CD4-positive, alpha-beta T cell treated with Interleukin-2 at 100 ng/mL for 4 hours (primary cell): ENCODE measurements around the gene PARD3.
"Not testable (repeated sequence)": the region's sequence is repeated elsewhere in the genome, so short reads cannot be mapped to it uniquely, and the experiment has no call there.

Experiments
- DNase-seq: peaks from one replicate; pipeline ENCODE4 v3.0.0-alpha.2; 2020; ENCODE audit warnings: low spot score

PARD3 gene

GRCh38 chr10:34766811-34767494 is 48.1 kb downstream of the PARD3 start:
- no peak for DNase-seq

DNA sequence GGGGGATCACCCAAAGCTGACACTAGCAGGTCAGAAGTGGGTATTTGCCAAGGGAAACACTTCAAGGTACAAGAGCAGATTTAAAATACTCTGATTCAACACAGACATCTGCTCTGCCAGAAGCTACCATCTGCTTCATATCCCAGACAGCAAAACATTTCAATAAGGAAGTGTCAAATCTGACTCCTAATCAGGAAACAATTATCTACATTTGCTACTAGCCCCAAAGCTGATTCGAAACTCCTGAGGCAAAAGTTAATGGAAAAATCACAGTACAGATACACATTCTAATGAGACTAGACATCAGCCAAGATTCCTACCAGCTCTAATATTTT is 48.9 kb downstream of the PARD3 start:
- no peak for DNase-seq

- DNase-seq = no peak
Measured at GRCh38 chr10:34764472-34764946, 50.6 kb downstream of the PARD3 start.

DNA sequence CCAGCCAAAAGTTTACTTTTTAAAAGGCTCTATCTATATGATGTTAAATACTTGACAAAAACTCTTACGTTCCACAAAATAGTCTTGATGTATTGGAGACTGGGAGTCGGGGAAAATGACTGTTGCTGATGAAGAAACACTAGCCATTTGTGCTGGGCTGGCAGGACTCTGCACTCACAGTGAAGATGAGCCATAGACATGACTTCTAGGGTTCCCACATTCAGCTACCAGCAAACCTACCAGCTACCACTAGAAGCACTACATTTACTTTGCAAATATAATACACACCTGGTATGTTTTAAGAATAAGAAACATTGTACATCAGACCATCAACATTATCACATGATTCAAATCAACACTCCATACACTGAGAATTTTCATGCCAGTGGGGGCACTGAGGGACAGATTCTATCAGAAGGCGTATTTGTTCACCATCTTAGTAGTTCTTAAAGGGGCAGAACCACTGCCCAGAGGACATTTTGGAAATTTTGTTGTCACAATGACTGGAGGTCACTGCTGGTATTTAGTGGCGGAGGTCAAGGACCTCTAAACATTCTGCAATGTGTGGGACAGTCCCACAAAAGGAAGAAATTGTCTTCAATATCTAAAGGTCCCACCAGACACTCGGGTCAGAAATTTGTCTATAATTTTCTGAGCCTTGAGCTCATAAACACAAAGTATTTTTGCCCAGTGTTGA is 52.3 kb downstream of the PARD3 start:
- DNase-seq = no peak

DNA sequence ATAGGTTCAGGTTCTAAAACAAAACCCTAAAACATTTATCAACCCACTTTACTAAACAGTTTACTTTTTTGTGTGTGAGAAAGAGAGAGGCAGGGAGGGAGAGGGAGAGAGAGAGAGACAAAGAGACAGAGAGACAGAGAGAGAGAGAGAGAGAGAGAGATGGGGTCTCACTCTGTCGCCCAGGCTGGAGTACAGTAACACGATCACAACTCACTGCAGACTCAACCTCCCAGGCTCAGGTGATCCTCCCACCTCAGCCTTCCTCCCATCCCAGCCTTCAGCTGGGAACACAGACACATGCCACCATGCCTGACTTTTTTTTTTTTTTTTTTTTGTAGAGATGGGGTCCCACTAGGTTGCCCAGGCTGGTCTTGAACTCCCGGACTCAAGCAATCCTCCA is 52.9 kb downstream of the PARD3 start:
- DNase-seq = no peak

DNA sequence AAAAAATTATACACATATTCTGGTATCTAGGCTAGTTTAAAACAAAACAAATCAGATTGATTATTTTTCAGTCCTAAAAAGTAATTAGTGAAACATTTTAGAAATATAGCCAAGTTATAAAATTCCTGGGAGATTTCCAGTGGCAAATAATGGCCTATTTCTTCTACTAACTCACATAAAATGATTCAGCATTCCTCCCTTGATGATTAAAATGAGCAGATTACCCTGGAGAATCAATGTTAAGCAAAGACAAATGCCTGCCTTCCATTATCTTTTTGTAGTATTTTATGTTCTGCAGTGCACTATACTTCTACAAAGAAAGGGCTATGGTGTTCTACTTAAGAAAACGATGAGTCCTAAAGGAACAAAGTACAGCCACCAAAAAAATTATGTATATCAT is 53.6 kb downstream of the PARD3 start:
- DNase-seq = no peak

DNA sequence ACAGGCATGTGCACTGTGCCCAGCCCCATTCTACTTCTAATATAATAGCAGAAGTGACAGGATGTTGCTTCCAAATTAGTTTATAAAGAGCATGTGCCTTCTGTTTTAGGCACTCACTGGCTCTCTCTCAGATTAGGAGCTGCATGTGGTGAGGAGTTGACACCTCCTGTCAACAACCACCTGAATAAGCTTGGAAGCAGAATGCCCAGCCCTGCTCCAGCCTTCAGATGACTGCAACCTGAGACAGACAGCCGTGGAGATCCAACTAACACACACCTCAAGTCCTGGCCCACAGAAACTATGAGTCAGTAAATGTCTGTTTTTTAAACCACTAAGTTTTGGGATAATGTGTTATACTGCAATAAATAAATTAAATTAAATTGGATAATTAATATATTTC is 54.5 kb downstream of the PARD3 start:
- no peak for DNase-seq

DNA sequence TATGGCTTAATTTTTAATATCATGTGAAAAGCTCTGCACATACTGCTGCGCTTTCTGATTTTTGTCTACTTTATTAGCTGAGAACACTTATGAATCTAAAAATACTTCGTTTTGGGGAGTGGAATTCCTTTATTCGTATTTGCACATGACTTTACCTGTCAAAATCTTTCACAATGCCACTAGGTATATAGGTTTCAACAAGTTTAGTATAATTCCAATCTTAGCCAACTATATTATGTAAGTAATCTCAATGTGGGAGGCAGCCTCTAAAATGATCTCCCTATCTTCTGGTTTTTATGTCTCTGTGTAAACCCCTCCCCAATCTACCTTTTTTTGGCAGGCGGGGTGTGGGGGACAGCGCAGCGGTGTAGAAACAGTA is 55.3 kb downstream of the PARD3 start:
- DNase-seq = no peak

GRCh38 chr10:34759161-34759836 is 55.8 kb downstream of the PARD3 start:
- DNase-seq = no peak

- DNase-seq = no peak
Measured at GRCh38 chr10:34758447-34758996, 56.6 kb downstream of the PARD3 start.

DNA sequence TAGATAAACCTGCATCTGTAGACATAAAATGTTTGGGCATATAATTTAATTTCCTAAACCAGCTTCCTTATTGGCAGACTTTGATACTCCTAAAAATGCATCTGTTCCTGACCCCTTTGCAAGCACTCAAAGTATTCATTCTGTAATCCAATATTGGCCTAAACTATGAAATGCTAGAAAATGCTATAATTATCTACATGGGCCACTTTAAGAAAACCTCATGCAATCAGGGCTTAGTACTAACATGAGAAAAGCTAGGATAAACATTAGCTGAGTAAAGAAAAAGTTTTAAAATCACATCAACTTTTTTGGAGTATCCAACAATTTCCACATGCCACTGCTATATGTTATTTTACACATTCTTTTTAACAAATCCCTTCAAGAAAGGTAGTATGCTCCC is 57.2 kb downstream of the PARD3 start:
- no peak for DNase-seq

GRCh38 chr10:34757181-34757580 is 57.9 kb downstream of the PARD3 start:
- DNase-seq = not testable (repeated sequence)

DNA sequence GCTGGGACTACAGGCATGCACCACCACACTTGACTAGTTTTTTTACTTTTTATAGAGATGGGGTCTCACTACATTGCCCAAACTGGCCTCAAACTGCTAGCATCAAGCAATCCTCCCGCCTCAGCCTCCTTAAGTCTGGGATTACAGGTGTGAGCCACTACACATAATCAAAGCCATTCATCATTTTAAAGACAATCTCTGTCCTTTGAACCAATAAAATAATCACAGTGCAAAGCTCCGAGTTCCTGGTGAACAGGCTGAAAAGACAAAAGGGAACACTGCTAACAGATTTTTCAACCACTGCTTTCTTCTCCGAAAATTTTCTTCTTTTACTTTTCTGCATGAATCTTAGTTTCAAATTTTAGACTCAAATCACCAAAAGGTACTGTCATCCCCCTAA is 58.5 kb downstream of the PARD3 start:
- no peak for DNase-seq

DNA sequence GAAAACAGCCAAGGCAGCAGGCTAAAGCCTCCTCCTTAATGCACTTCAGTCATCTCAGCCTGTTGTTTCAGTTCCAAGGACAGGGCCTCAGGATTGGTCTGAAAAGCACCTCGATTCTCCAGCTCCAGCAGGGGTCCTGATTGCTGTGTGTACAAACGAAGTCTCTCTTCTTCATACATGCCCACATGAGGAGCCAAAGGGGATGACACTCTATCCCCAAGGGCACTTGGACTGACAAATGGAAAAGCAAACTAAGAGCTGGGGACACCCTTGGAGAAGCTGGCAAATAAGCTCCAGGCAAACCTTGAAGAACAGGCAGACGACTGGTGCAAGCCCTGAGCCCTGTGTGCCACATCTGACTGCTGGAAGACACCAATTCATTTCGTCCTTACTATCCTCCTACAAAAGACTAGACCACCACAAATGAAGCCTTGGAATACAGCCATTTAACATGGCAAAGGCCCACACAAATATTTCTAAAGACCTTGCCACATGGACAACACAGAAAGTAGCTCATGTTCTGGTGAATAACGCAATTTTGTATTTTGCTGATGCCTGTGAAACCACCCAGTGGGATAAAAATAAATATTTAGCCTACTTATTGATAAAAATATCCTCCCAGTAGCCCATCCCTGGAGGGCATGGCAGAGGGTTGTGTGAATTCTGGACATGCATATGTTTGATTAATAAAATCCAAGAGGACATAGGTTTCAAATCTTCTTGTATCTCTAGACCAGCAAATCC is 61.9 kb downstream of the PARD3 start:
- DNase-seq = no peak

DNA sequence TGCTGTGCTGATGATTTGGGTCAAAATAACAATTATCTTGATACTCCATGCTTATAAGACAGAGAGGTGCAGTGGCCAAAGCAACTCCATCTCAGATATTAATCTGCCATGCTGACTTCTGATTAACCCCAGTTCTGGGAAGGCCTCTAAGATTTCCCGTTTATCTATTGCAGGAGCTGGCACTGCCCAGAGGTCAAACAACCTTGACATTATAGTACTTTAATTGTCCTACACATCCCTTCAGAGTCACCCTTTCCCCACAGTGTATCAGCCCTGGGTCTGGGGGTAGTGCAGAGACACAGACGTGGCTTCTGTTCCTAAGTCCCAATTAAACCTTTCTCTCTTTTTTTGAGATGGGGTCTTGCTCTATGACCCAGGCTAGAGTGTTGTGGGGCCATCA is 63.8 kb downstream of the PARD3 start:
- DNase-seq = no peak

- DNase-seq = not testable (repeated sequence)
Measured at GRCh38 chr10:34750795-34751194, 64.3 kb downstream of the PARD3 start.

- DNase-seq = no peak
Measured at GRCh38 chr10:34748767-34749166, 66.3 kb downstream of the PARD3 start.

DNA sequence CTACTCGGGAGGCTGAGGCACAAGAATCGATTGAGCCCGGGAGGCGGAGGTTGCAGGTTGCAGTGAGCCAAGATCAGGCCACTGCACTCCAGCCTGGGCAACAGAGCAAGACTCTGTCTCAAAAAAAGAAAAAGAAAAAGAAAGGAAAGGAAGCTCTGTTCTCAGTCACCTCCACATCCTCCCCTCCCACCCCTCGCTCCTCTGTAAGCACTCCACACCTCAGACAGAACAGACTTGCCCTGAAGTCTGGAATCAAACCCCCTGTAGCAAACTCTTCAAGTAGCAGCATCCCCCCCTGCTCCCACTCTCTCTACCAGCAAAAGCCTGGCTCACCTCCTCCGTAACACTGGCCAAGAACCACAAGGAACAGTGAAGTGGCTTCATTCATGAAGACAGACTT is 66.7 kb downstream of the PARD3 start:
- no peak for DNase-seq

GRCh38 chr10:34746094-34746493 is 69.0 kb downstream of the PARD3 start:
- no peak for DNase-seq

DNA sequence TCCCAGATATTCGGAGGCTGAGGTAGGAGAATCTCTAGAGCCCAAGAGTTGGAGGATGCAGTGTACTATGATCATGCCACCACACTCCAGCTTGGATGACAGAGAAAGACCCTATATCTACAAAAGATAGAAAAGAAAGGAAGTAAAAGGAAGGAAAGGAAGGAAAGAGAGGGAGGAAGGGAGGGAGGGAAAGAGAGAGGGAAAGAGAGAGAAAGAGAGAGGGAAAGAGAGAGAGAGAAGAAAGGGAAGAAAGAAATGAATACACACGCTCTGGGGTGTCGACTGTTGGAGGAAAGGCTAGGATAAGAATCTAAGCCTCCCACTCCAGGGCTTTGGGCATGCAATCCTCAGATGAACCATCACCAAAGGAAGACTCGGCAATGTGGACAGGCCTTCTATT is 69.9 kb downstream of the PARD3 start:
- DNase-seq = no peak

DNA sequence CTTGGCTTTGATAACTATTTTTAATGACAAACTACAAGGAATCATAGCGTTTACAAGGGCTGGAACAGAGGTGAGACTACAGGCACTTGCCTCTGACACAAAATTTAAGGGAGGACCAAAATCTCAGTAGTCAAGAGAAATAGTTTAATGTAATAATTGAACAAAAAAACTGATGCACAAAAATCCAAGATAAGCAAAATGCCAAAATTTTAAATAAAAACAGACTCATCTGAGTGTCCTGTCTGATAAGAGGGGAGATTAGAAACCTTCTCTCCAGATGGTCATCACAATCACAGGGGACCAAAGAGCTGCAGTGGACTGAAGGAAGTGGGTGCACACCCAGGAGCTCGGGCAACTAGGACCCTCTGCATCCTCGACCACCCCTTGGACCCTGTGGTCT is 70.5 kb downstream of the PARD3 start:
- no peak for DNase-seq

DNA sequence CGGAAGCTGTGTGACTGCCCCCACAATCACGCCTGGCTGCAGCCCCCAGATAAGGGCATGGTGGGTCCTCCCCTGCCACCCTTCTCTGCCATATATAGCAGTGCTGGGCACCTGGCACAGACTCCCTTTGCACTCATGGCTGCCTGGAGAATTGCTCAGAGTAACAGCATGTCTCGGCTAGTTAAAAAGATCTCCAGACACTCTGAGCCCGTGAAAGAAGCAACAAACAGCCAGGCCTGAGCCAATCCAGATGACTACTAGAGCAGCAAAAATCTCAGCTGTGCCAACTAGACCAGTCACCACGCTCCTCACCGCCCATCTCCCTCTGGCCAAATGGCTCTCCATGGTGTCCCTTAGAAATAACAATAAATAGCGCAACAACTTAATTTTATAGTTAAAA is 71.3 kb downstream of the PARD3 start:
- DNase-seq = no peak
